Measurements from ENCODE around the gene STOM.

GRCh38 chr9:121358751-121359150 is 11.3 kb downstream of the STOM start:
- TF ChIP-seq MYC (IDR thresholded peaks at IDR 0.05; ENCODE audit: insufficient read depth, insufficient read length, insufficient replicate concordance, low read length, severe bottlenecking) (no peak), EZH2 (IDR thresholded peaks at IDR 0.05; ENCODE audit: borderline replicate concordance, control insufficient read depth, low read depth, low read length) (no peak), FOXM1 (IDR thresholded peaks at IDR 0.05; ENCODE audit: low read depth, low read length) (no peak), DPF2 (IDR thresholded peaks at IDR 0.05) (no peak), ETV6 (conservative IDR thresholded peaks at IDR 0.05 in 1 of 2, IDR thresholded peaks at IDR 0.05 in 1 of 2; ENCODE audit: borderline replicate concordance in 1 of 2, low read depth in 1 of 2) (no peak), TAF1 (IDR thresholded peaks at IDR 0.05; ENCODE audit: borderline replicate concordance, low read depth, low read length) (no peak), ZNF274 (IDR thresholded peaks at IDR 0.05; ENCODE audit: insufficient read depth, insufficient read length) (no peak)
- TF ChIP-seq, protein P1, sequence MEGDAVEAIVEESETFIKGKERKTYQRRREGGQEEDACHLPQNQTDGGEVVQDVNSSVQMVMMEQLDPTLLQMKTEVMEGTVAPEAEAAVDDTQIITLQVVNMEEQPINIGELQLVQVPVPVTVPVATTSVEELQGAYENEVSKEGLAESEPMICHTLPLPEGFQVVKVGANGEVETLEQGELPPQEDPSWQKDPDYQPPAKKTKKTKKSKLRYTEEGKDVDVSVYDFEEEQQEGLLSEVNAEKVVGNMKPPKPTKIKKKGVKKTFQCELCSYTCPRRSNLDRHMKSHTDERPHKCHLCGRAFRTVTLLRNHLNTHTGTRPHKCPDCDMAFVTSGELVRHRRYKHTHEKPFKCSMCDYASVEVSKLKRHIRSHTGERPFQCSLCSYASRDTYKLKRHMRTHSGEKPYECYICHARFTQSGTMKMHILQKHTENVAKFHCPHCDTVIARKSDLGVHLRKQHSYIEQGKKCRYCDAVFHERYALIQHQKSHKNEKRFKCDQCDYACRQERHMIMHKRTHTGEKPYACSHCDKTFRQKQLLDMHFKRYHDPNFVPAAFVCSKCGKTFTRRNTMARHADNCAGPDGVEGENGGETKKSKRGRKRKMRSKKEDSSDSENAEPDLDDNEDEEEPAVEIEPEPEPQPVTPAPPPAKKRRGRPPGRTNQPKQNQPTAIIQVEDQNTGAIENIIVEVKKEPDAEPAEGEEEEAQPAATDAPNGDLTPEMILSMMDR (IDR thresholded peaks at IDR 0.05 in 2 of 3, conservative IDR thresholded peaks at IDR 0.05 in 1 of 3; ENCODE audit: control insufficient read depth in 2 of 3, extremely low read depth in 1 of 3, insufficient read depth in 1 of 3, low read depth in 3 of 3, low read length in 3 of 3) = no peak
- TF ChIP-seq, protein P2, sequence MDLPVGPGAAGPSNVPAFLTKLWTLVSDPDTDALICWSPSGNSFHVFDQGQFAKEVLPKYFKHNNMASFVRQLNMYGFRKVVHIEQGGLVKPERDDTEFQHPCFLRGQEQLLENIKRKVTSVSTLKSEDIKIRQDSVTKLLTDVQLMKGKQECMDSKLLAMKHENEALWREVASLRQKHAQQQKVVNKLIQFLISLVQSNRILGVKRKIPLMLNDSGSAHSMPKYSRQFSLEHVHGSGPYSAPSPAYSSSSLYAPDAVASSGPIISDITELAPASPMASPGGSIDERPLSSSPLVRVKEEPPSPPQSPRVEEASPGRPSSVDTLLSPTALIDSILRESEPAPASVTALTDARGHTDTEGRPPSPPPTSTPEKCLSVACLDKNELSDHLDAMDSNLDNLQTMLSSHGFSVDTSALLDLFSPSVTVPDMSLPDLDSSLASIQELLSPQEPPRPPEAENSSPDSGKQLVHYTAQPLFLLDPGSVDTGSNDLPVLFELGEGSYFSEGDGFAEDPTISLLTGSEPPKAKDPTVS (IDR thresholded peaks at IDR 0.05; ENCODE audit: low read depth, low read length) = no peak
- TF ChIP-seq, protein P3, sequence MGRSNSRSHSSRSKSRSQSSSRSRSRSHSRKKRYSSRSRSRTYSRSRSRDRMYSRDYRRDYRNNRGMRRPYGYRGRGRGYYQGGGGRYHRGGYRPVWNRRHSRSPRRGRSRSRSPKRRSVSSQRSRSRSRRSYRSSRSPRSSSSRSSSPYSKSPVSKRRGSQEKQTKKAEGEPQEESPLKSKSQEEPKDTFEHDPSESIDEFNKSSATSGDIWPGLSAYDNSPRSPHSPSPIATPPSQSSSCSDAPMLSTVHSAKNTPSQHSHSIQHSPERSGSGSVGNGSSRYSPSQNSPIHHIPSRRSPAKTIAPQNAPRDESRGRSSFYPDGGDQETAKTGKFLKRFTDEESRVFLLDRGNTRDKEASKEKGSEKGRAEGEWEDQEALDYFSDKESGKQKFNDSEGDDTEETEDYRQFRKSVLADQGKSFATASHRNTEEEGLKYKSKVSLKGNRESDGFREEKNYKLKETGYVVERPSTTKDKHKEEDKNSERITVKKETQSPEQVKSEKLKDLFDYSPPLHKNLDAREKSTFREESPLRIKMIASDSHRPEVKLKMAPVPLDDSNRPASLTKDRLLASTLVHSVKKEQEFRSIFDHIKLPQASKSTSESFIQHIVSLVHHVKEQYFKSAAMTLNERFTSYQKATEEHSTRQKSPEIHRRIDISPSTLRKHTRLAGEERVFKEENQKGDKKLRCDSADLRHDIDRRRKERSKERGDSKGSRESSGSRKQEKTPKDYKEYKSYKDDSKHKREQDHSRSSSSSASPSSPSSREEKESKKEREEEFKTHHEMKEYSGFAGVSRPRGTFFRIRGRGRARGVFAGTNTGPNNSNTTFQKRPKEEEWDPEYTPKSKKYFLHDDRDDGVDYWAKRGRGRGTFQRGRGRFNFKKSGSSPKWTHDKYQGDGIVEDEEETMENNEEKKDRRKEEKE (IDR thresholded peaks at IDR 0.05) = no peak

All from GM12878 (cell line).